HepG2 (cell line): ENCODE results near the gene PRR20G. TPM values are rescaled to one million over a fixed set of nuclear protein-coding genes. Genes with fewer than 3 reads are reported as not detected.

Experiments
- ATAC-seq: fragments of 200-7000 bp; cut with Tn5 transposase; 3 replicates; pipeline ENCODE4 v1.9.1; 2020; ENCODE audit warnings: mild to moderate bottlenecking, moderate library complexity
- BruUV-seq: library from RNA; stranded (reverse); fragments of 400-500 nt; replicated peaks from 2 replicates; lab custom pipeline; 2021; lab: Mats Ljungman, UMichigan
- CTCF ChIA-PET: fragments of 300-600 bp; formaldehyde crosslinking; extraction: SDS; loops from one replicate; lab custom pipeline; 2021; ENCODE audit warnings: low total read pairs, inconsistent platforms, low intra/inter-chr PET ratio; lab: Yijun Ruan, JAX
- POLR2A ChIA-PET: fragments of 350-600 bp; sonication (Branson Sonifier 250); formaldehyde crosslinking; loops from one replicate; lab custom pipeline; 2020; ENCODE audit warnings: antibody characterized with exemption, inconsistent platforms; lab: Yijun Ruan, JAX
- DNase-seq: peaks from one replicate; pipeline ENCODE4 v3.0.0-alpha.2; 2015; ENCODE audit warnings: low spot score
- FAIRE-seq: peaks from 3 replicates; lab custom pipeline; 2011; peaks lifted over from hg19 to GRCh38; lab: Jason Lieb, UNC
- H2AFZ ChIP-seq: one replicate; pipeline ENCODE4 v1.6.1; 2011; ENCODE audit warnings: low read length, inconsistent platforms
- H3K27ac ChIP-seq: fragments of 300-600 bp; 3 replicates; pipeline ENCODE4 v1.8.0; 2011; ENCODE audit warnings: mixed run types, mild to moderate bottlenecking, mixed read lengths, low read length, inconsistent platforms; ENCODE audit not compliant: insufficient read depth; ENCODE audit errors: extremely low read length
- H3K27me3 ChIP-seq, 2 experiments: fragments of 200-600 bp in 1 of 2; 2 replicates in 1 of 2; 3 replicates in 1 of 2; pipeline versions ENCODE4 v1.6.0 to v1.8.0; 2011; ENCODE audit warnings: low read length in 2 of 2, mild to moderate bottlenecking in 2 of 2, moderate library complexity in 2 of 2, inconsistent platforms in 1 of 2; ENCODE audit not compliant: insufficient read depth in 2 of 2, control insufficient read depth in 1 of 2
- H3K36me3 ChIP-seq, 2 experiments: fragments of 200-600 bp in 1 of 2; replicated peaks in 1 of 2; 2 replicates in 1 of 2; 3 replicates in 1 of 2; pipeline versions ENCODE4 v1.5.1 to v1.8.0; 2011; ENCODE audit warnings: low read length in 2 of 2, inconsistent platforms in 1 of 2; ENCODE audit not compliant: insufficient read depth in 2 of 2, control insufficient read depth in 1 of 2
- H3K4me1 ChIP-seq: 2 replicates; pipeline ENCODE4 v1.5.1; 2012; ENCODE audit warnings: low read length, inconsistent platforms; ENCODE audit not compliant: insufficient read depth
- H3K4me2 ChIP-seq: 2 replicates; pipeline ENCODE4 v1.6.0; 2011; ENCODE audit warnings: low read depth, low read length, inconsistent platforms
- H3K4me3 ChIP-seq, 3 experiments: fragments of 200-600 bp in 1 of 3; sonication (generic), shearing (Covaris generic) in 1 of 3; replicated peaks in 1 of 3; 2 replicates each; pipeline ENCODE4 v1.5.1; 2011 to 2016; ENCODE audit warnings: low read length in 3 of 3, inconsistent platforms in 2 of 3, low read depth in 2 of 3, mild to moderate bottlenecking in 2 of 3, control low read depth in 1 of 3, mixed read lengths in 1 of 3; ENCODE audit not compliant: insufficient read depth in 1 of 3
- H3K79me2 ChIP-seq: one replicate; pipeline ENCODE4 v1.6.1; 2011; ENCODE audit warnings: low read length, inconsistent platforms; ENCODE audit not compliant: insufficient read depth
- H3K9ac ChIP-seq: 2 replicates; pipeline ENCODE4 v1.6.0; 2011; ENCODE audit warnings: mild to moderate bottlenecking, low read depth, low read length, inconsistent platforms; ENCODE audit not compliant: insufficient read depth
- H3K9me3 ChIP-seq: 2 replicates; pipeline ENCODE4 v1.5.1; 2012; ENCODE audit warnings: mild to moderate bottlenecking, low read length
- H4K20me1 ChIP-seq: 2 replicates; pipeline ENCODE4 v1.6.0; 2011; ENCODE audit warnings: inconsistent platforms, mild to moderate bottlenecking, low read length, moderate library complexity; ENCODE audit not compliant: insufficient read depth
- CHD2 ChIP-seq: IDR thresholded peaks from 2 replicates; pipeline ENCODE4 v1.6.1; 2011; ENCODE audit warnings: low read depth, low read length, improper control_type of control experiment
- PBX3 ChIP-seq: sonication (generic); formaldehyde crosslinking; IDR thresholded peaks from 2 replicates; pipeline ENCODE4 v1.8.1; 2023; ENCODE audit warnings: missing genetic modification reagents, inconsistent platforms, borderline replicate concordance
- POLR2G ChIP-seq: fragments of 200-400 bp; formaldehyde crosslinking; IDR thresholded peaks from 2 replicates; pipeline ENCODE4 v1.6.1; 2018; ENCODE audit warnings: mild to moderate bottlenecking, low read depth, low read length, moderate library complexity
- PTBP1 ChIP-seq: fragments of 200-400 bp; formaldehyde crosslinking; IDR thresholded peaks from 2 replicates; pipeline ENCODE4 v1.6.1; 2018; ENCODE audit warnings: low read length, low read depth; ENCODE audit not compliant: poor library complexity, severe bottlenecking
- SKIL ChIP-seq: sonication (generic); formaldehyde crosslinking; IDR thresholded peaks from 2 replicates; pipeline ENCODE4 v1.8.0; 2022; ENCODE audit warnings: missing genetic modification reagents, mild to moderate bottlenecking, moderate library complexity, borderline replicate concordance
- THAP8 ChIP-seq: sonication (generic); formaldehyde crosslinking; IDR thresholded peaks from 2 replicates; pipeline ENCODE4 v1.5.1; 2020; ENCODE audit warnings: missing genetic modification reagents, mild to moderate bottlenecking, borderline replicate concordance
- ZFP37 ChIP-seq: sonication (generic); formaldehyde crosslinking; IDR thresholded peaks from 2 replicates; pipeline ENCODE4 v1.4.0; 2020; ENCODE audit warnings: missing genetic modification reagents, borderline replicate concordance
- ZNF18 ChIP-seq: sonication (generic); formaldehyde crosslinking; IDR thresholded peaks from 2 replicates; pipeline ENCODE4 v1.8.0; 2022; ENCODE audit warnings: mild to moderate bottlenecking, missing genetic modification reagents; ENCODE audit not compliant: insufficient replicate concordance
- ZNF367 ChIP-seq: sonication (generic); formaldehyde crosslinking; IDR thresholded peaks from 2 replicates; pipeline ENCODE4 v1.4.0; 2020; ENCODE audit warnings: missing genetic modification reagents, borderline replicate concordance
- ZNF614 ChIP-seq: IDR thresholded peaks from 2 replicates; pipeline ENCODE4 v1.6.1; 2018; ENCODE audit warnings: missing biosample characterization, missing genetic modification reagents, inconsistent platforms, borderline replicate concordance
- ZSCAN21 ChIP-seq: sonication (generic); formaldehyde crosslinking; IDR thresholded peaks from 2 replicates; pipeline ENCODE4 v1.8.0; 2022; ENCODE audit warnings: mild to moderate bottlenecking, missing genetic modification reagents, moderate library complexity, borderline replicate concordance
- ZSCAN31 ChIP-seq: sonication (generic); formaldehyde crosslinking; IDR thresholded peaks from 2 replicates; pipeline ENCODE4 v1.5.0; 2020; ENCODE audit warnings: low read depth, mild to moderate bottlenecking, missing genetic modification reagents
- WGBS: methylation state at CpG from one replicate; pipeline ENCODE4 v1.1.6; 2017; ENCODE audit warnings: low lambda C conversion rate; 5-methylcytosine and 5-hydroxymethylcytosine counted together
- in situ Hi-C: cut with HindIII; loops from 2 replicates; pipeline ENCODE4 v1.10.0; 2017; ENCODE audit warnings: low pct_unique_long_range_greater_than_20kb; ENCODE audit not compliant: extremely low pct_ligation_motif_present
- intact Hi-C: fragments of 100-400 bp; cut with micrococcal nuclease; formaldehyde crosslinking; loops from one replicate; pipeline ENCODE4 v1.10.0; 2022; ENCODE audit not compliant: unreplicated experiment
- polyA plus RNA-seq, 8 experiments: library from polyadenylated mRNA; depleted of rRNA in 3 of 8; stranded (reverse) in 7 of 8; unstranded in 1 of 8; fragments of >200 nt; fragmentation: Illumina TruSeq in 4 of 8; extraction: Trizol in 4 of 8; gene quantifications; 2 replicates each; pipeline versions ENCODE4 v1.2.1 to v1.2.3, GENCODE V29; 2011 to 2016; ENCODE audit warnings: low read depth in 4 of 8, missing spikeins in 1 of 8, mixed read lengths in 1 of 8; ENCODE audit not compliant: insufficient read depth in 1 of 8
- total RNA-seq, 5 experiments: library from RNA; depleted of rRNA; stranded (reverse); fragments of >200 nt; fragmentation: Illumina TruSeq; extraction: Trizol; gene quantifications; 2 replicates each; pipeline ENCODE4 v1.2.3, GENCODE V29; 2016; ENCODE audit warnings: low read depth in 1 of 5

Gene PRR20G
- total and polyA plus RNA-seq, 2 of the 13 experiments (the other 11 are each of a cell fraction or from before 2014, with no cell fraction given) = not detected

GRCh38 chr3:127286571-127287140 lies 1.2 kb downstream of the PRR20G start:
- no peak overlapping the region for H3K9ac ChIP-seq
- WGBS = 36% methylated on average over 9 of the region's 9 CpGs
- no peak for ATAC-seq
- H3K79me2 ChIP-seq = no peaks in the 10 kb centered on the region
- H3K27me3 ChIP-seq = no peaks in the 10 kb centered on the region
- in situ Hi-C loops = no loop called here
- H2AFZ ChIP-seq = no peak overlapping the region
- no peak overlapping the region for H3K4me2 ChIP-seq
- no TSS peak for BruUV-seq
- H4K20me1 ChIP-seq = no peaks in the 10 kb centered on the region
- TF ChIP-seq CHD2 = no peak
- no peak for TF ChIP-seq ZNF367 (CRISPR knock-in tag)
- TF ChIP-seq ZNF614 (CRISPR knock-in tag) = no peak
- H3K27ac ChIP-seq = no peak overlapping the region
- ChIA-PET POLR2A (no interaction called here), CTCF (no interaction called here)
- intact Hi-C loops = no loop called here
- DNase-seq = no peak
- no peaks in the 10 kb centered on the region for H3K9me3 ChIP-seq
- no peak for FAIRE-seq
- no peak overlapping the region for H3K4me3 ChIP-seq
- H3K36me3 ChIP-seq = no peaks in the 10 kb centered on the region
- no peaks in the 10 kb centered on the region for H3K4me1 ChIP-seq

- FAIRE-seq (no peak), DNase-seq (no peak), ATAC-seq (no peak)
- no peaks in the 10 kb centered on the region for H3K79me2 ChIP-seq
- intact Hi-C loops = no loop called here
- no peaks in the 10 kb centered on the region for H3K4me1 ChIP-seq
- H3K9me3 ChIP-seq = no peaks in the 10 kb centered on the region
- POLR2A ChIA-PET = no interaction called here
- no peak overlapping the region for H3K4me3 ChIP-seq
- no peaks in the 10 kb centered on the region for H3K36me3 ChIP-seq
- H4K20me1 ChIP-seq = no peaks in the 10 kb centered on the region
- CTCF ChIA-PET = no interaction called here
- H3K4me2 ChIP-seq = no peak overlapping the region
- no peak overlapping the region for H2AFZ ChIP-seq
- H3K9ac ChIP-seq = no peak overlapping the region
- no TSS peak for BruUV-seq
- H3K27ac ChIP-seq = no peak overlapping the region
- H3K27me3 ChIP-seq = no peaks in the 10 kb centered on the region
- in situ Hi-C loops = no loop called here
- WGBS = 36% methylated on average over 7 of the region's 12 CpGs
- no peak for TF ChIP-seq ZNF18 (CRISPR knock-in tag)
- TF ChIP-seq POLR2G = no peak
- no peak for TF ChIP-seq ZSCAN31 (CRISPR knock-in tag)
- no peak for TF ChIP-seq PBX3
- TF ChIP-seq PTBP1 = no peak
- TF ChIP-seq THAP8 = no peak
- TF ChIP-seq ZSCAN21 (CRISPR knock-in tag) = no peak
- no peak for TF ChIP-seq SKIL (CRISPR knock-in tag)
- TF ChIP-seq ZFP37 (CRISPR knock-in tag) = no peak
These were observed 3.6 kb downstream of the PRR20G start for GRCh38 chr3:127284258-127284657.
